Activated gamma-delta T cell treated with Interleukin-2 at 50 U/mL for 16 hours (primary cell): ENCODE data around the gene OTOP3.

Experiments
- DNase-seq: peaks from one replicate; pipeline ENCODE4 v3.0.0-alpha.2; 2020

OTOP3 gene

DNA sequence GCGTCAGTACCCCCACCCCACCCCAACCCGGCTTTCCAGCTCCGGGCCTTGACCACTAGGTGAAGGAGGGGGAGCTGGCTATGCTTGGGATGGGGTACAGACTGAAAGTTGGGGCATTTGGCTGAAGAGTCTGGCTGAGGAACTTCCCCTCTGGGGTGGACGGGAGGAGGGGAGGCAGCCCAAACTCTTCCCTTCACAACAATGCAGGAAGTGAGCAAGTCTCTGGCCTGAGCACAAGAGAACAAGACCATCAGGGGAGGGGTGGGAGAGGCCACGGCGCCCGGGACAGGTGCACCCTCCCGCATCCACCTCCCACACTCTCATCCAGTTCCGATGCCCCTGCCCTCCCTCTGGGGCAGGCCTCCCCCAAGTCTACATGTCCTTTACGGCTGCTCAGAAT lies 18.3 kb upstream of the OTOP3 start:
- no peak for DNase-seq

DNA sequence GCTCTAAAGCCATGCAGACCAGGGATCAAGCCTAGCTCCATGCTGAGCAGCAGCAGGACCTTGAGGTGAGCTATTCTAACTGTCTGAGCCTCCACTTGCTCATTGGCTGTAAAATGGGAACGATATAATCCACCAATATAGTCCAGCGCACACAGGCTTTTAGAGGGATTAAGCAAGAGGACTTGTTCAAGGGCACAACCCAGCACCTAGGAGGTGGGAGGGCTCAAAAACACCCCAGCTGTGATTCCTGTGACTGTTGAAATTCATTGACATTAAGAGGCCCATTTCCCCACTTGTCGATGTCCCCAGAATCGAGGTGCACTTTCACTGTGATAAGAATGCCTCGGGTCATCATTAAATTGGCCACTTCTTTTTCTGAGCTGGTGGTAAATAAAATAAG lies 16.8 kb upstream of the OTOP3 start:
- no peak for DNase-seq

DNA sequence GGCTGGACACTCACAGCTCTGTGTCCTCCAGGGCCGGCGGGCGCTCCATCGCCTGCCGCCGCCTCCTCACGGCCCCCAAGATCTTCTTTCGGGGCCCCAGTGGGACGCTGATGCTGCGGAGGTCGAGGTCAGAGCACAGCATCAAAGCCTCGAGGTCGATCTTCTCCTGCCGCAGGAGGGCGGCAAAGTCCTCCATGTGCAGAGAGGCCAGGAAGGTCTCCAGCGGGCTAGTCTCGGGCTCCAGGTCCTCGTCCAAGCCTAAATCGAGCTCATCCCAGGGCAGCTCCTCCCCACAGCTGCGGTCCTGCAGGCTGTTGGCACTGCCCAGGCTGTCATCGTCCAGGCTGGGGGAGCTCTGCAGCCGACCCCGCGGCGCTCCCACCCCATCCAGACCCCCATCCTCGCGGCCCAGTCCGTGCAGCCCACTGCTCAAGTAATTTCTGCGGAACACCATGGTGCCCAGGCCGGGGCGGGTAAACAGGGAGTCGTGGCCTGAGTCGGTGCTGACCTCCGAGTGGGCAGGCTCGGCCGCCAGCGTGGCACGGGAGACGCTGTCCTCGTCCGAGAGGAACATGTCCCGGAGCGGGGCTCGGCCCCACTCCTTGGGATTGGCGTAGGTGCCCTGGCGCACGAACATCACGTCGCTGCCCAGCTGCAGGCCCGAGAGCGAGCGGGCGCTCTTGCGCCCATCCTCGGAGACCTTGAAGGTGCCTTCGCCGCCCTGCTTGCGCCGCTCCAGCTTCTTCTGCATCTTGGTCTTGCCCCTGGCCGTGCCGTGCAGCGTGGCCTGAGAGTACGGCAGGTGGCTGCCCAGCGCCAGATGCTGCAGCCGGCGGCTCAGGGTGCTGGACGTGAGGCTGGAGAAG lies 16.0 kb upstream of the OTOP3 start:
- DNase-seq = no peak

DNA sequence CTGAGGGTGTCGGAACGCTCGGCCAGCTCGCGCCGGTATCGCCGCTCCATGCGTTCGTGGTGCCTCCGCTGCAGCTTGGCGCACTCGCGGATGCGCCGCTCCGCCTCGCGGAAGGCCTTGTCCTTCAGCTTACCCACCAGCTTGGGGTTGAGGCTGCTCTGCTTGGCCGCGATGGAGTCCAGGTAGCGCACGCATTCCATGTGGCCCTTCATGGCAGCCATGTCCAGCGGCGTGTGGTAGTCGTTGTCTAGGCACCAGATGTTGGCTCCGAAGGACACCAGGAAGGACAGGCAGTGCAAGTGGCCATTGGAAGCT lies 15.4 kb upstream of the OTOP3 start:
- DNase-seq = no peak

DNA sequence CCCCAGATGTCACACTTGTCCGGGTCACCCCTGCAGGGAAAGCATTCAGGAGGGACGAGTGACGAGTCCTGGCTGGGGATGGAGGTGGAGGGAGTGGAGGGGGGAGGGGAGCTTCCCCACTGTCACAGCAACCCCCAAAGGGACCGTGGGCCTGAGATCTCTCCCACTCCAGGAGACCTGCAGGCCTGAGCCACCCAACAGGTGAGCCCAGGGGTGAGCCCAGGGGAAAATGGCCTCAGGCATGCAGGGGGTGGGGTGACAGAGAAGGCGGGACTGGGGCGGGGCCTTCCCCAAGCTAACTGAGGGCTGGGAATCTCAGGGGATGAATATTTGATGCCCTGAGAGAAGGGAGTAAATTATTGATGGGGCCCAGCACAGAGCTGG lies 15.1 kb upstream of the OTOP3 start:
- no peak for DNase-seq

DNA sequence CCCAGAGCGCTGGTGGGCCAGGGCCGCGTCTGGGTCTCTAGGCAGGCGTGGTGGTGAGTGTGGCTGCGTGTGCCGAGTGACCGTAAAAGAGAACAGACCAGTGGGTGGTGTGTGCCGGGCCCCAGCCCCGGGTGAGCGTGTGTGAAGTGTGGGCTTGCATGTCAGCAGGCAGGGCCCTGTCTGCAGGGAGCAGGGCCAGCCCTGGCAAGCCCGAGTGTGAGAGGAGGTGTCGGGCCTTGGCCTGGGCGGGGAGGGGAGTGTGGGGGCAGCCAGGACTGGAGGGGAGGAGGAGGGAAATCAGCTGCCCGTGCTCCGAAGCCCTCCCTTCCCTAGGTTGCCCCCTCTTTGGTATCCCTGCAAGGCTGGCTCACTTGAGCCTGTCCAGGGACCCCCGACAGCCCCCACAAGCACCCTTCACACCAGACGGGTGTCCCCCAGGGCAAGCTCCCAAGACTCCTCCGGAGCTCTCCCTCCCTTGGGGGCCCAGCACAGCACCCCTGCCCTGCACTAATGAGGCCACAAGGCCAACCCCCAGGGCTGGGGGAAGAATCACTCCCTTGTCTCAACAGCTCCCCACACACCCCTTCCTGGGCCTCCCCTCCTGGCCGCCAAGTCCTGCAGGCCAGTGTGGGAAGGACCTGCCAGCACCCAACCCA lies 14.5 kb upstream of the OTOP3 start:
- no peak for DNase-seq

DNA sequence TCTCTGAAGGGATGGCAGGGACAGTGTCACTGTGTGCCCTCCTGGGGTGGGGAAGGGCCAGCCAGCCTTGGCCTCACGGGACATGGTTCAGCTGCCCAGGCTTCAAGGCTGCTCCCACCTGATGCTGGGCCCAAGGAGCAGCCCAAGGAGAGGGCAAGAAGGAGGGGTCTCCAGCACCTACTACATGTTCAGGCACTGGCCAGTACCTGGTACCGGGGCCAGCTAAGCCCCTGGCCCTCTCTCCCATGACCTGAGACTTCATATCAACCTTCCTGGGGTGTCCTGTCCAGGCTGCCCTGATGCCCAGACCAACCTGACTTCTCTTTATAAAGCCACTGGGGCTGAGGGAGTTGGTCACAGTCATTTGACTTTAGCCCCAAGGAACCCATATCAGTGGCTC lies 13.9 kb upstream of the OTOP3 start:
- no peak for DNase-seq

DNA sequence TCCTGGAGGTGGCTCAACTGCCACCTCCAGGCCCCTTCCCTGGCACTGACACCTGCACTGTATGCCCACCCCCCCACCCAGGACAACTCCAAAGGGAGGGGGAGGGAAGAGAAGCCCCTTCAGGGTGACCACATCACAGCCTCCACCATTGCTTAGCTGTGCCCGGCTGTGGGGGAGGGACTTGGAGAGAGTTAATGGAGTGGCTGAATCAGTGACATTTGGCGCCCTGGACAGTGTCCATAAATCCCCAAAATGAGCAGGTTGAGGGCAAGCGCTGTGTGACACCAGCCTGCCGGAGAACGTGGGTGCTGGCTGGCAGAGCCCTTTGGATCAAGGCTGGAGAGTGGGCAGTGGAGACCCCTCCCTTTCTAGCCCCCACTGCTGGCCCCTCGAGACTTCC lies 13.5 kb upstream of the OTOP3 start:
- DNase-seq = no peak

DNA sequence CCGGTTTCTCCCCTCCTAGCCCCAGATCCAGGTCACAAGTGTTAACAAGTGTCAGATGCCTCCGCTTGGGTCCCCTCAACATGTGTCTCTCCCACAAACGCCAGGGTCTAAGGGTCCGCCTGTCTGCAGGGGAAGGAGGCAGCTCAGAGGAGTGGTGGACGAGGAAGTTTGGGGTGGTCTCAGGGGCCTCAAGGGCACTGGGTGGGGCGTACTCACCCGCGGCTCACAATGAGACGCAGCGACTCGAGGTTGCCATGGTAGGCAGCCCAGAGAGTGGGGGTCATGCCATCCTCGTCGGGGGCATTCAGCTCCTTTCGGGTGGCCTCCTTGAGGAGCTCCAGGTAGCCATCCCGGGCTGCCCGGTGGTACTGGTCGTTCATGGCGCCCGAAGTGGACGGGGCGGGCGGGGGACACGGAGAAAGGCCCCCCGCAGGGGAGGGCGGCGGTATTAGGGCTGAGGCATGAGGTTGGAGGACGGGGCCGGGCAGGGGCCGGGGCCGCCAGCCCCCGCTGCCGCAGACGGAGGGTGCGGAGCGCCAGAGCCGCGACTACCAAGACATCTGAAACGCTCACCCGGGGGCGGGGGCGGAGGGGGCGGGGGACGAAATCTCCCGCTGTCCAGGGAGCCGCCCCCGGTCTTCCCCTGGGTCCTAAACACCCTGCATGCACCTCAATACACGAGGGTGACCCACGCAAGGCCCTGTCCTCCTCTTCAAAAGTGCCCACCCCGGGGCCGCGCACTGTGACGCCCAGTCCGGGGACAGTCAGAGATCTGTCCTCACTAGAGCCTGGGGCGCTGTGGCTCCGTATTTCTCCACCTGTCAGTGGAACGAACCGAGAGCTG lies 12.8 kb upstream of the OTOP3 start, which contains the start of gene USH1G:
Gene USH1G (minus strand): TSS at position 562 of the 844 bp plus-strand sequence. CDS start 182 bp downstream, at position 380.
- DNase-seq = peak; percentile 14

DNA sequence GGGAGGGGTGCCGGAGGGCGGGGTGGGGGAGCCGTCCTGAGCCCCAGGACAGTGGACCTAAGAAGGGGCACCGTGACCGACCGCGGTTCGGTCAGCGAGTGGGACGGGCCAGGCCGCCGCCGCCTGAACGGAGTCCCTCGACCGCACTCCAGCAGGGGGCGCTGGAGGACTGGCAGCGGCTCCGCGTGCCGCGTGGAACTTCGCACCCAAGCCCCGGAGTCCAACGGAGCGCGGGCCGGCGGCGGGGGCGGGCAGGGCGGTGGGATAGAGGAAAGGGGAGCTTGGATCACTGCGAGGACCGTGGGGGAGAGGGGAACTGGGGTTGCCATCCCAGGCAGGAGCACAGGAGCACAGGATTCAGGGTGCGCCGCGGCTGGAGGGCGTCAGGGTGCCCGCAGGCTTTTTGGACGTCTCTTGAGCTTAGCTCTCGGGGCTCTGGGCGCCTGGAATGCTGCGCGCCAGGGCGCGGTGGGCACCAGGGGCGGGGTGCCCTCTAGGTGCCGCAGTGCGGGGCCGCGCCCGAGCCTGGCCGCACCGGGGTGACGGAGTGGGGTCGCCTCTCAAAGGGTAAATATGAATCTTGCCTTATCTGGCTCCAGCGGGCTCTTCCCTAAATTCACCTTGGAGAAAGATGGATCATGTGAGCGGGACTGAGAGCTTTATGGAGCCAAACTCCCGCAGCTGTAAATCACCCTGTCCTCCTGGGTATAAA lies 12.0 kb upstream of the OTOP3 start:
- DNase-seq = peak; percentile 68

DNA sequence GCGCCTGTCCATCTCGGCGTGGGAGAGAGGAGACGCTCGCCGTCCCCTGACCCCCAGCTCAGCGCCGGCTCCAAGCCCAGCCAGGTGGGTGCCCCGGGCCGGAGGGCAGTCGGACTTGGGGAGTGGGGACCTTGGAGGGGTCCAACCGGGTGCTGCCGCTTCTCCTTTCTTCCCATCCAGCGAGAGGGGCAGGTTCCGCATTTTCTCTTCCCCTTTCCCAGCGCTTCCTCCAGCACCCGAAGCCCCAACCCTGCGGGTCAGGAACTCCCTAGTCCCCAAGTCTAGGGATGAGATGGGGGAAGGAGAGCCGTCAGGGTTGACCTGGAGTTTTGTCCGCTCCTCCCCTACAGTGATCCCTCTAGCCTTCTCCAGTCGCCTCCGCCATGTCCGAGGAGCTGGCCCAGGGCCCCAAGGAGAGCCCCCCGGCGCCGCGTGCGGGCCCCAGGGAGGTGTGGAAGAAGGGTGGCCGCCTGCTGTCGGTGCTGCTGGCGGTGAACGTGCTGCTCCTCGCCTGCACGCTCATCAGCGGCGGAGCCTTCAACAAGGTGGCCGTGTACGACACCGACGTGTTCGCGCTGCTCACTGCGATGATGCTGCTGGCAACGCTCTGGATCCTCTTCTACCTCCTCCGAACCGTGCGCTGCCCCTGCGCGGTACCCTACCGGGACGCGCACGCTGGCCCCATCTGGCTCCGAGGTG lies 11.3 kb upstream of the OTOP3 start, which contains the start of gene OTOP2:
Gene OTOP2 (plus strand): TSS at position 24 of the 699 bp plus-strand sequence. CDS start 360 bp downstream, at position 384.
- no peak for DNase-seq

DNA sequence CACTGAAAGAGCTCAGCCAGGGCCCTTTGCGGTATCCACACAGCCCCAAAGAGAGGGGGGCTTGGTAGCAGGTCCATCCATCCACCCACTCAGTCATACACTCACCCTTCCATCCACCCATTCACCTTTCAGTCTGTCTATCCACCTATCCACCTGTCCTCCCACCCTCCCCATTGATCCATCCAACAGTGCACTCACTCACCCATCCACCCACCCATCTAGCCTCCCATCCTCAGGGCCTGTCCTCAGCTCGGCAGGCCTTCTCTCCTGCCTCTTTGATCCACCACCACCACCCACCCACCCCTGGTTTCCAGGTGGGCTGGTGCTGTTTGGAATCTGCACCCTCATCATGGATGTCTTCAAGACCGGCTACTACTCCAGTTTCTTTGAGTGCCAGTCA lies 10.5 kb upstream of the OTOP3 start:
- no peak for DNase-seq

DNA sequence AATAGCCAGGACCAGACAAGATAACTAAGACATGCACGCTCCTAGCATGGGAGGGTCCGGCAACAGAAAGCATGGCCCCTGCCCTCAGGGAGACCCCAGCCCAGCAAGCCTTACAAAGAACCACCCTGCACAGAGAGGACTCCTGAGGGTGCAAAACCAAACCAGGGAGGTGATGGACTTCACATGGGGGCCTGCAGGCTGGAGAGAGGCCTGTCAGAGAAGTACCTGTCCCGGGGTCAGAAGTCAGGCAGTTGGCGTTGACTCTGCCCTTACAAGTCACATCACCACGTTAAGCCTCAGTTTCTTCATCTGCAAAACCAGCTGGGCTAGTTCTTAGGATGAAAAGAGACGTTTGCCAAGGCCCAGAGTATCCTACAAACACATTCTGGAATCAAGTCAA lies 6.9 kb upstream of the OTOP3 start:
- no peak for DNase-seq

DNA sequence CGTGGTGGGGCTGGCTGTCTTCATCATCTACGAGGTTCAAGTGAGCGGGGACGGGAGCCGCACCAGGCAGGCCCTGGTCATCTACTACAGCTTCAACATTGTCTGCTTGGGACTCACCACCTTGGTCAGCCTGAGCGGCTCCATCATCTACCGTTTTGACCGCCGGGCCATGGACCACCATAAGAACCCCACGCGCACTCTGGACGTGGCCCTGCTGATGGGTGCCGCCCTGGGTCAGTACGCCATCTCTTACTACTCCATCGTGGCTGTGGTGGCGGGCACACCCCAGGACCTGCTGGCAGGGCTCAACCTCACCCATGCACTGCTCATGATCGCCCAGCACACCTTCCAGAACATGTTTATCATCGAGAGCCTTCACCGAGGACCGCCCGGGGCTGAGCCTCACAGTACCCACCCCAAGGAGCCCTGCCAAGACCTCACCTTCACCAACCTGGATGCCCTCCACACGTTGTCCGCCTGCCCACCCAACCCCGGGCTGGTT lies 5.1 kb upstream of the OTOP3 start:
- DNase-seq = no peak

DNA sequence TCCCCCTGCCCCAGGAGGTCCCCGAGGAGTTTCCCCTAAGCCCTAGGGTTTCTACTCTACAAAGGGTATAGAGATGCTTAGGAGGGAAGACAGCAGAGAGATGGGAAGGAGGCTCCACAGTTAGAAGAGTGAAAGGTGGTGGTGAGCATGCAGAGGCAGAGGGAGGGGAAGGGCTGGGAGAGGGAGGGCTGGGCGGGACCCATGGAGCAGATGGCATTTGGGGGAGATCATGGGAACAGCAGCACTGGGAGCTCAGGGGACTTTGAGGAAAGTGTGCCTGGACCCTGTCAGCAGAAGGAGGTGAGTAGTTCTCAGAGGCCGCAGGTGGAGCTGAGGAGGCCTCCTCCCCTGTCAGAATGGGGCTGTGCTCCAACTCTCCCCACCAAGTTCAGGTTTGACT lies 650 bp upstream of the OTOP3 start:
- no peak for DNase-seq

DNA sequence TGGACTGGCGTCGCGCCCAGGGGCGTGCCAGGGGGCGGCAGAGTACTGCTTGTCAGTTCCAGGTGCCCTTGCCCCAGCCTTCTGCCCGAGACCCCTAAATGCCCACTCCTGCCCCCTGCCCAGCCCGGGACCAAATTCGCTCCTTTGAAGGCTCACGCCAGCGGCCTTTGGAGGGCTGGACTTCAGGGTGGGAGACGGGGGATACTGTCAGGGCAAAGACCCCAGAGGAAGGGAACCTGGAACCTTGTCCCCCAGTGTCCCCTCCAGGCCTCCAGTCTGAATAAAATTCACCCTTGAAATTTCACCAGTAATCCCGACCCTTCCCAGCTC lies 737 bp downstream of the OTOP3 start:
- no peak for DNase-seq

DNA sequence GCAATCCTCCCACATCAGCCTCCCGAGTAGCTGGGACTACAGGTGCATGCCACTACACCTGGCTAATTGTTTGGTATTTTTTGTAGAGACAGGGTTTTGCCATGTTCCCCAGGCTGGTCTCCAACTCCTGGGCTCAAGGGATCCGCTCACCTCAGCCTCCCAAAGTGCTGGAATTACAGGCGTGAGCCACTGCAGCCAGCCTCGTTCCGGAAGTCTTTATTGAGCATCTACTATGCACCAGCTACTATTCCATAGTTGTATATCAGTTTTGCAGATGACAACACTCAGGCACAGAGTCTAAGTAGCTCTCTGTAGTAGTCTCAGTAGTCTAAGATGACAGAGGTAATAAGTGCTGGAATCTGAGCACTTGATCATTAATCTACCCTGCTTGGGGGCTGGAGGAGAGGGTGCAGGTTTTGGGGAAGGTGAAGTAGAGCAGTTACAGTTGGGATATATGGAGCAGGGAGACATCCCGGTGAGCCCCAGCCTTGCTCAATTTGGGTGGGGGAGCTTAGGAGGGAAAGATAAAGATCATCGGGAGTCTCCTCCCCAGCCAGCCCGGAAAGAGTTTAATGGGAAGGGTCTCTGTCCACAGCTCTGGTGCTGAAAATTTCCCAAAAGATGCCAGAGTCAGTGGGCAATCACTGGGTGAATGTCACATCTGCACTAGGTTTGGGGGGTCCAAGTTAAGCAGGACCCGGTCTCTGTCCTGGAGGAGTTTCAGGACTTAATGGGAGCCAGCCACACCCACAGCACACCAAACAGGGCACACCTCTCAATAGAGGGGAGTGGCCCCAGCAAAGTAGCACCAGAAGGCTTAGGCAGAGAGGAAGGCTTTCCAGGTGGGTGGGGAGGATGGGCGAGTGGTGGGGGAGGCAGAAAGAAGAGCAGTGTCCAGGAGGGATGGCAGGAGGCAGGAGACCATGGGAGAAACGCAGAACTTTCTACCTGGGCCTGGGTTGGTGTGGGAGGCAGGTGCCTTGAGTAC lies 1.7 kb downstream of the OTOP3 start:
- no peak for DNase-seq

DNA sequence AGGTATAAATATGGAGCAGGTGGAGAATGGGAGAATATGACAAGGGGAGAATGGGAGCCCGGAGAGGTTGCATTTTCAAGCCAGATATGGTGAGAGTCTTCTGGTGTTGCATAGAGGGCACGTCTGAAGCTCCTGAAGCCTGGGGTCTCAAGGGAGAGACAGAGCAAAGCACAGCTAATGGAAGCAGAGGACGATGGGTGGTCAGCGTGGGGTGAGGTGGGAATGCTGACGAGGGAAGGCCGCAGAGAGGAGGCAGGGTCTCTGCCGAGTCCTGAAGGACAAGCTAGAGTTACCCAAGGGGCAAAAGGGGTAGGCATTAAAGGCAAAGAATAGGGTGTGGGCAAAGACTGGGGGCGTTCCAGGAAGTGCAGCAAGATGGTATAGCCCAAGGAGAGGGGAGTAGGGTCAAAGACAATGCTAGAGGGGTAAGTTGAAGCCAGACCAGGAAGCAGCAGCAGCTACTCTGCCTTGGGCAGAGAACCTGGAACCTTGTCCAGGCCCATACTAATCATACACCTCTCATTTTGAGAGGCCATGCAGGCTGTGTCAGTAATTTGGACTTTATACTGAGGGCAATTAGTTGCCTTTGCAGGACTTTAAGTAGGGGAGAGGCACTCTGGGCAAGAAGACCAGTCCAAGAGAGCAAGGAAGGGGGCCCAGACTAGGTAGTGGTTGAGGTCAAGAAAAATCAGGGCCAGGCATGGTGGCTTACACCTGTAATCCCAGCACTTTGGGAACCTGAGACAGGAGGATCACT lies 2.7 kb downstream of the OTOP3 start:
- no peak for DNase-seq

DNA sequence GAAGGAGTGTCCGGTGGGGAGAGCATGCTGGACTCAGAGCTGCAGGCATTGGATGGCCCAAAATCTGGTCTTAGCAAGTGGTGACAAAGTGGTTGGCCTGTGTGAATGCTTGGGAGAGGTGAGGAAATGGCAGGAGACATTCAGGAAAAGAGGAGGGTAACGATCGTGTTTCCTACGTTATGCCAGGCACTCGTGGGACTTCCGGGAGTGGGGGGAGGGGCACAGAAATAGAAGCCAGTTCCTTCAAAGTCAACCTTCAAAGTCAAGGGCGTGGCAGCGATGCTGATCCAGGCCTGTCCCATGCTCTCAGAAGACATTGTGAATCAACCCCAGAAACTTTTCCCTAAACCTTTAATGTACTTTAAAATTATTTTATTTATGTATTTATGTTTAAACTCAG lies 3.8 kb downstream of the OTOP3 start:
- no peak for DNase-seq

DNA sequence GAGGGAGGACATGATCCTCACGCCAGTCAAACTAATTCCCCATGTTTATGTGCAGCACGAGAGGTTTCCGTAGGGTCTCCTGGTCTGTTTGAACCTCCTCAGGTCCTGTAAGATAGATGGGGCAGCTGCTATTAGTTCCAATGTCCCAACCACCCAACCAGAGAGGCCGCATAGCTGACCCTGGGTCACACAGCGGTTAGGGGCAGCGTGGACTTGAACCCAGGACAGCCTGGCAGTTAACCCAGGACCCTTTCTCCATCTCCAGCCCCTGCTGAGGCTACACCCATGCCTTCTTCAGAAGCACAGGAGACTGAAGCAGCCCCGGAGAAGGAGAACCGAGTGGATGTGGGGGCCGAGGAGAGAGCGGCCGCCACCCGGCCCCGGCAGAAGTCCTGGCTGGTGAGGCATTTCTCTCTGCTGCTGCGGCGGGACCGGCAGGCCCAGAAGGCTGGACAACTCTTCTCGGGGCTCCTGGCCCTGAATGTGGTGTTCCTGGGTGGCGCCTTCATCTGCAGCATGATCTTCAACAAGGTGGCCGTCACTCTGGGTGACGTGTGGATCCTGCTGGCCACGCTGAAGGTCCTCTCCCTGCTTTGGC lies 5.5 kb downstream of the OTOP3 start:
- no peak for DNase-seq
